ENCODE measurements around the gene CENPS. TPM values are rescaled to one million over a fixed set of nuclear protein-coding genes. Genes with fewer than 3 reads are reported as not detected.

The CENPS gene
- total and polyA plus RNA-seq, 9 of the 15 experiments (the other 6 are each of a cell fraction or from before 2014, with no cell fraction given) = 10.2 to 36.0 (median 26.0) TPM

DNA sequence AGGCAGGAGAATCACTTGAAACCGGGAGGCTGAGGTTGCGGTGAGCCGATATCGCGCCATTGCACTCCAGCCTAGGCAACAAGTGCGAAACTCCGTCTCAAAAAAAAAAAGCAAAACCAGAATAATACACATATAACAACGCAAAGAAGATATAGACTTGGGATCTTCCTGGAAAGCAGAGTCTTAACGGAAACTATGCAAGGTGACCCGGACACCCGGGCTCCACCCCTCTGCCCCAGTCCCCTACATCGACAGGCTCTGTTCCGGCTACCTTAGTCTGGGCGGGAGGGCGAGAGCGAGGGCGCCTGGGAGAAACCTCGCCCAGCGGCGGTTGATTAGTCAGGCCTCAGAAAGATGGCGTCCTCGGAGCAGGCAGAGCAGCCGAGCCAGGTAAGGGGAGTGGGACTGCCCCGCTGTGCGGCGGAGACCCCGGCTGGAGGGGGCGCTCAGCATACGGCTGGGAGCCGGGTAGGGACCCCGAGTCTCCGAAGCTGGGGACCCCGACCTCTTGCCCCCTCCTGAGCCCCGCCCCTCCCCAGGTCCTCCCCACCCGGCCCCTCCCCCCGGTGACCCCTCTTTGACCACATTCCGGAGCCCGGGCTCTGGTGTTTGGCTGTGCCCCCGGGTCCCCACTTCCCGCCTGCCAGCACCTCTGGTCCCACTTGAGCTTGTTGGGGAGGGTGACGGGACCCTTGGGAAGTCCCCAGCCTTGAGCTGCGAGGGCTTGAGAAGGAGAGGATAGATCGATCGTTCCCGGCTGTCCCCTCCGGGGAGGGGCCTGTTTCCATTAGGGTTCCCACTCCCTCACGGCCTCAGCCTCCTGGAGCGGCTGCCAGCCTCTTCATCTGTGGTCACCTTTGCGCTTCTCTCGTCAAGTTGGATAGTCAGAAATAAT lies 44.6 kb downstream of the CENPS start, which contains the start of gene PEX14 (continued):
- TF ChIP-seq, protein P1, sequence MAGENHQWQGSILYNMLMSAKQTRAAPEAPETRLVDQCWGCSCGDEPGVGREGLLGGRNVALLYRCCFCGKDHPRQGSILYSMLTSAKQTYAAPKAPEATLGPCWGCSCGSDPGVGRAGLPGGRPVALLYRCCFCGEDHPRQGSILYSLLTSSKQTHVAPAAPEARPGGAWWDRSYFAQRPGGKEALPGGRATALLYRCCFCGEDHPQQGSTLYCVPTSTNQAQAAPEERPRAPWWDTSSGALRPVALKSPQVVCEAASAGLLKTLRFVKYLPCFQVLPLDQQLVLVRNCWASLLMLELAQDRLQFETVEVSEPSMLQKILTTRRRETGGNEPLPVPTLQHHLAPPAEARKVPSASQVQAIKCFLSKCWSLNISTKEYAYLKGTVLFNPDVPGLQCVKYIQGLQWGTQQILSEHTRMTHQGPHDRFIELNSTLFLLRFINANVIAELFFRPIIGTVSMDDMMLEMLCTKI (IDR thresholded peaks at IDR 0.05; ENCODE audit: partially characterized antibody) = no peak
- TF ChIP-seq PHF21A (IDR thresholded peaks at IDR 0.05; ENCODE audit: borderline replicate concordance, low read depth) = no peak
- peak; percentile 86; the same call in 1 of the 2 replicates for TF ChIP-seq DMBX1 (CRISPR knock-in tag; IDR thresholded peaks at IDR 0.05; ENCODE audit: borderline replicate concordance)
- TF ChIP-seq, protein P2, sequence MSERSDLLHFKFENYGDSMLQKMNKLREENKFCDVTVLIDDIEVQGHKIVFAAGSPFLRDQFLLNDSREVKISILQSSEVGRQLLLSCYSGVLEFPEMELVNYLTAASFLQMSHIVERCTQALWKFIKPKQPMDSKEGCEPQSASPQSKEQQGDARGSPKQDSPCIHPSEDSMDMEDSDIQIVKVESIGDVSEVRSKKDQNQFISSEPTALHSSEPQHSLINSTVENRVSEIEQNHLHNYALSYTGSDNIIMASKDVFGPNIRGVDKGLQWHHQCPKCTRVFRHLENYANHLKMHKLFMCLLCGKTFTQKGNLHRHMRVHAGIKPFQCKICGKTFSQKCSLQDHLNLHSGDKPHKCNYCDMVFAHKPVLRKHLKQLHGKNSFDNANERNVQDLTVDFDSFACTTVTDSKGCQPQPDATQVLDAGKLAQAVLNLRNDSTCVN (CRISPR knock-in tag; IDR thresholded peaks at IDR 0.05) = peak; percentile 80; the same call in 1 of the 2 replicates
- TF ChIP-seq ZNF699 (CRISPR knock-in tag; IDR thresholded peaks at IDR 0.05; ENCODE audit: insufficient replicate concordance) = no peak
- TF ChIP-seq ZNF561 (CRISPR knock-in tag; conservative IDR thresholded peaks at IDR 0.05) = no peak
- no peak for TF ChIP-seq GATAD2A (IDR thresholded peaks at IDR 0.05)
- peak; percentile 95 for TF ChIP-seq ZNF766 (CRISPR knock-in tag; conservative IDR thresholded peaks at IDR 0.05)
- TF ChIP-seq, protein P3, sequence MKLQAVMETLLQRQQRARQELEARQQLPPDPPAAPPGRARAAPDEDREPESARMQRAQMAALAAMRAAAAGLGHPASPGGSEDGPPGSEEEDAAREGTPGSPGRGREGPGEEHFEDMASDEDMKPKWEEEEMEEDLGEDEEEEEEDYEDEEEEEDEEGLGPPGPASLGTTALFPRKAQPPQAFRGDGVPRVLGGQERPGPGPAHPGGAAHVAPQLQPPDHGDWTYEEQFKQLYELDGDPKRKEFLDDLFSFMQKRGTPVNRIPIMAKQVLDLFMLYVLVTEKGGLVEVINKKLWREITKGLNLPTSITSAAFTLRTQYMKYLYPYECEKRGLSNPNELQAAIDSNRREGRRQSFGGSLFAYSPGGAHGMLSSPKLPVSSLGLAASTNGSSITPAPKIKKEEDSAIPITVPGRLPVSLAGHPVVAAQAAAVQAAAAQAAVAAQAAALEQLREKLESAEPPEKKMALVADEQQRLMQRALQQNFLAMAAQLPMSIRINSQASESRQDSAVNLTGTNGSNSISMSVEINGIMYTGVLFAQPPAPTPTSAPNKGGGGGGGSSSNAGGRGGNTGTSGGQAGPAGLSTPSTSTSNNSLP (IDR thresholded peaks at IDR 0.05; ENCODE audit: borderline replicate concordance, low read depth, low read length) = no peak

Data from K562 (cell line).